HG03575 (cell line): Measurements from ENCODE around the gene ARHGEF9.
"Not testable (repeated sequence)": the region's sequence is repeated elsewhere in the genome, so short reads cannot be mapped to it uniquely, and the experiment has no call there.

Experiments used
- ATAC-seq: cut with Tn5 transposase; IDR thresholded peaks from one replicate; pipeline ENCODE4 v1.9.1; 2021; ENCODE audit not compliant: unreplicated experiment, insufficient number of reproducible peaks, low FRiP score; ENCODE audit errors: extremely low read depth

Gene ARHGEF9

GRCh38 chrX:63679432-63679831 lies 105.6 kb downstream of the ARHGEF9 start:
- no peak for ATAC-seq

GRCh38 chrX:63675716-63676115 lies 109.3 kb downstream of the ARHGEF9 start:
- ATAC-seq, result no peak

- no peak for ATAC-seq
These were observed 111.1 kb downstream of the ARHGEF9 start for GRCh38 chrX:63673896-63674295.

- no peak for ATAC-seq
These were observed 120.3 kb downstream of the ARHGEF9 start for GRCh38 chrX:63664741-63665140.

GRCh38 chrX:63664083-63664482 lies 120.9 kb downstream of the ARHGEF9 start:
- ATAC-seq, result no peak

GRCh38 chrX:63661676-63662075 lies 123.3 kb downstream of the ARHGEF9 start:
- no peak for ATAC-seq

GRCh38 chrX:63658920-63659319 lies 126.1 kb downstream of the ARHGEF9 start:
- ATAC-seq, result no peak

GRCh38 chrX:63657821-63658220 lies 127.2 kb downstream of the ARHGEF9 start:
- no peak for ATAC-seq

GRCh38 chrX:63656871-63657580 lies 128.0 kb downstream of the ARHGEF9 start:
- no peak for ATAC-seq

- ATAC-seq, result no peak
These were observed 132.8 kb downstream of the ARHGEF9 start for GRCh38 chrX:63652086-63652765.

- not testable (repeated sequence) for ATAC-seq
These were observed 139.3 kb downstream of the ARHGEF9 start for GRCh38 chrX:63645748-63646147.

- no peak for ATAC-seq
These were observed 149.3 kb downstream of the ARHGEF9 start for GRCh38 chrX:63635750-63636149.

GRCh38 chrX:63613531-63614028 lies 171.4 kb downstream of the ARHGEF9 start:
- no peak for ATAC-seq

GRCh38 chrX:63585936-63586335 lies 199.1 kb downstream of the ARHGEF9 start:
- no peak for ATAC-seq
